ENCODE results near the gene FDXR. TPM values are rescaled to one million over a fixed set of nuclear protein-coding genes. Genes with fewer than 3 reads are reported as not detected.

Gene FDXR
- total RNA-seq, 1 experiment from 2014 or later: 29.7 TPM

DNA sequence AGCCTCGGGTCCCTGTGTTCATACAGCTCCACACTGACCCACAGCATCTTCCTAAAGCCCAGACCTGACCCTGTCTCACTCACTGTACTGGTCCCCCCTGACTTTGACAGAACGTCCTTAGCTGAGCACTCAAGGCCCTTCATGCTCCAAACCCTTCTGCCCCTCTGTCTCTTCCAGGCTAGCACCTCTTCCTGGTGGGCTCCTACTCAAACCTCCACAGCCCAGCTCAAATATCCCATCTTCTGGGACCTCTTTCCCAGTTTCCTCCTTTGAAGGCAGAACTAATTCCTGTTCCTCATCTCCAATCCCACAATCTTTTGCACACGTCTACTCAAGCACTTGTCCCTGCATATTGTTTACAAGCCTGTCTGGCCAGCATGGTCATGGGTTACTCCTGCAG is 21.9 kb downstream of the FDXR start:
- H3K27me3 Mint-ChIP-seq (ENCODE audit: insufficient read depth, unreplicated experiment): peaks cover 40% of the 10 kb centered on the region
- no peaks in the 10 kb centered on the region for H3K36me3 Mint-ChIP-seq (ENCODE audit: insufficient read depth, unreplicated experiment)
- H3K4me1 Mint-ChIP-seq (ENCODE audit: insufficient read depth, unreplicated experiment): no peaks in the 10 kb centered on the region
- no peaks in the 10 kb centered on the region for H3K9me3 Mint-ChIP-seq (ENCODE audit: unreplicated experiment)
- no peak overlapping the region for H3K4me3 Mint-ChIP-seq (ENCODE audit: unreplicated experiment)
- H3K27ac Mint-ChIP-seq (ENCODE audit: low read depth, unreplicated experiment): no peak overlapping the region
- TF ChIP-seq, protein P1, sequence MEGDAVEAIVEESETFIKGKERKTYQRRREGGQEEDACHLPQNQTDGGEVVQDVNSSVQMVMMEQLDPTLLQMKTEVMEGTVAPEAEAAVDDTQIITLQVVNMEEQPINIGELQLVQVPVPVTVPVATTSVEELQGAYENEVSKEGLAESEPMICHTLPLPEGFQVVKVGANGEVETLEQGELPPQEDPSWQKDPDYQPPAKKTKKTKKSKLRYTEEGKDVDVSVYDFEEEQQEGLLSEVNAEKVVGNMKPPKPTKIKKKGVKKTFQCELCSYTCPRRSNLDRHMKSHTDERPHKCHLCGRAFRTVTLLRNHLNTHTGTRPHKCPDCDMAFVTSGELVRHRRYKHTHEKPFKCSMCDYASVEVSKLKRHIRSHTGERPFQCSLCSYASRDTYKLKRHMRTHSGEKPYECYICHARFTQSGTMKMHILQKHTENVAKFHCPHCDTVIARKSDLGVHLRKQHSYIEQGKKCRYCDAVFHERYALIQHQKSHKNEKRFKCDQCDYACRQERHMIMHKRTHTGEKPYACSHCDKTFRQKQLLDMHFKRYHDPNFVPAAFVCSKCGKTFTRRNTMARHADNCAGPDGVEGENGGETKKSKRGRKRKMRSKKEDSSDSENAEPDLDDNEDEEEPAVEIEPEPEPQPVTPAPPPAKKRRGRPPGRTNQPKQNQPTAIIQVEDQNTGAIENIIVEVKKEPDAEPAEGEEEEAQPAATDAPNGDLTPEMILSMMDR (IDR thresholded peaks at IDR 0.05; ENCODE audit: unreplicated experiment): no peak
- ChIA-PET CTCF (interaction anchor here (1.0 kb wide), 1 partner anchor 11 kb away, joined by 4 read pairs; no protein-coding TSS in a partner anchor), POLR2A (interaction anchor here (0.6 to 0.8 kb wide), 2 partner anchors 10 to 614 kb away, joined by 3 read pairs; no protein-coding TSS in a partner anchor)
- intact Hi-C loops (cut with micrococcal nuclease): no loop called here
- no TSS peak for BruUV-seq (replicated peaks)
- no peak for DNase-seq (ENCODE audit: unreplicated experiment)

DNA sequence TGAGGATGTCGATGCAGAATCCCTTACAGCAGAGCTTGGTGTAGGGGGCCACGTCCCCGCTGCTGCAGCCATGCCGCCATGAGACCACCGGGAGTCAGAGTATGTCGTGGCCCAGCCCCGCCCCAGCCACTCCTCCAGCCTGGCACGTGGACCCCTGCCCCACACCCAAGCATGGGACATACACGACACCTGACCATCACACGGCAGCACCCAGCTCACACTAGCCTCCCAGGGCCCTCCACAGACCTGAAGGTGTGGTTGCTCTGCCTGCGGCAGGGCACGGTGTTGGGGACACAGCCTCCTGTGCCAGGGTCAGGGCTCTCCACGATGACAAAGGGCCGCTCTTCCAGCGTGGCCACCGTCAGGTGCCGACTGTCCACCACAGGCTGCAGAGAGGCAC is 22.5 kb downstream of the FDXR start:
- intact Hi-C loops (cut with micrococcal nuclease): no loop called here
- POLR2A ChIA-PET: interaction anchor here (0.7 to 0.8 kb wide), 2 partner anchors 10 to 103 kb away, joined by 3 read pairs; no protein-coding TSS in a partner anchor
- peaks cover 36% of the 10 kb centered on the region for H3K27me3 Mint-ChIP-seq (ENCODE audit: insufficient read depth, unreplicated experiment)
- H3K4me1 Mint-ChIP-seq (ENCODE audit: insufficient read depth, unreplicated experiment): no peaks in the 10 kb centered on the region
- H3K9me3 Mint-ChIP-seq (ENCODE audit: unreplicated experiment): no peaks in the 10 kb centered on the region
- no peak overlapping the region for H3K4me3 Mint-ChIP-seq (ENCODE audit: unreplicated experiment)
- no peak overlapping the region for H3K27ac Mint-ChIP-seq (ENCODE audit: low read depth, unreplicated experiment)
- DNase-seq (ENCODE audit: unreplicated experiment): no peak
- H3K36me3 Mint-ChIP-seq (ENCODE audit: insufficient read depth, unreplicated experiment): no peaks in the 10 kb centered on the region
- no TSS peak for BruUV-seq (replicated peaks)
- TF ChIP-seq, protein P1 (IDR thresholded peaks at IDR 0.05; ENCODE audit: unreplicated experiment): no peak
- CTCF ChIA-PET: interaction anchor here (0.5 to 1.0 kb wide), 2 partner anchors 12 to 188 kb away, joined by 3 to 4 read pairs; no protein-coding TSS in a partner anchor

DNA sequence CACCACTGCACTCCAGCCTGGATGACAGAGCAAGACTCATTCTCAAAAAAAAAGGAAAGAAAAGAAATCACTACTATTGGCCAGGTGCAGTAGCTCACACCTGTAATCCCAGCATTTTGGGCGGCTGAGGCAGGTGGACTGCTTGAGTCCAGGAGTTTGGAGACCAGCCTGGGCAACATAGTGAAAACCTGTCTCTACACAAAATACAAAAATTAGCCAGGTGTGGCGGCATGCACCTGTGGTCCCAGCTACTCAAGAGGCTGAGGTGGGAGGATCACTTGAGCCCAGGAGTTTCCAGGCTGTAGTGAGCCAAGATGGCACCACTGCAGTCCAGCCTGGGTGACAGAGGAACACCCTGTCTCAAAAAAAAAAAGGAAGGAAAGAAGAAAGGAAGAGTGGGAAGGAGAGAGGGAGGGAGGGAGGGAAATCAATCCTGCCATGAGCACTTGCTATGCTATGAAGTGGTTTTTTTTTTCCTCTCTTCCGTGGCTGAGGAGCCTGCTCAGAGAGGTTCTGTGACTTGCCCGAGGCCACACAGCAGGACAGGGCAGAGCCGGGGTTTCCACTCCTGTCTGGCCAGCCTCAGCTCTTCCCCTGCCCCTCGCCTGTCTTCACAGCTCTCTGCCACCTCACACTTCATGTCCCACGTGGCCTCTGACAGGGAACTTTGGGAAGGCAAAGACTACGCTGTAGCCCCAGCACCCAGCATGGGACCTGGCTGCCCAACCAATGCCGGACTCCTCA is 24.0 kb downstream of the FDXR start:
- no peaks in the 10 kb centered on the region for H3K4me1 Mint-ChIP-seq (ENCODE audit: insufficient read depth, unreplicated experiment)
- H3K27me3 Mint-ChIP-seq (ENCODE audit: insufficient read depth, unreplicated experiment): peaks cover 21% of the 10 kb centered on the region
- intact Hi-C loops (cut with micrococcal nuclease): no loop called here
- ChIA-PET CTCF (interaction anchor here (0.6 to 0.9 kb wide), 2 partner anchors 16 to 567 kb away, joined by 3 read pairs; no protein-coding TSS in a partner anchor), POLR2A (no interaction called here)
- TF ChIP-seq, protein P1 (IDR thresholded peaks at IDR 0.05; ENCODE audit: unreplicated experiment): no peak
- H3K27ac Mint-ChIP-seq (ENCODE audit: low read depth, unreplicated experiment): no peak overlapping the region
- DNase-seq (ENCODE audit: unreplicated experiment): no peak
- BruUV-seq (replicated peaks): no TSS peak
- no peak overlapping the region for H3K4me3 Mint-ChIP-seq (ENCODE audit: unreplicated experiment)
- no peaks in the 10 kb centered on the region for H3K36me3 Mint-ChIP-seq (ENCODE audit: insufficient read depth, unreplicated experiment)
- no peaks in the 10 kb centered on the region for H3K9me3 Mint-ChIP-seq (ENCODE audit: unreplicated experiment)

DNA sequence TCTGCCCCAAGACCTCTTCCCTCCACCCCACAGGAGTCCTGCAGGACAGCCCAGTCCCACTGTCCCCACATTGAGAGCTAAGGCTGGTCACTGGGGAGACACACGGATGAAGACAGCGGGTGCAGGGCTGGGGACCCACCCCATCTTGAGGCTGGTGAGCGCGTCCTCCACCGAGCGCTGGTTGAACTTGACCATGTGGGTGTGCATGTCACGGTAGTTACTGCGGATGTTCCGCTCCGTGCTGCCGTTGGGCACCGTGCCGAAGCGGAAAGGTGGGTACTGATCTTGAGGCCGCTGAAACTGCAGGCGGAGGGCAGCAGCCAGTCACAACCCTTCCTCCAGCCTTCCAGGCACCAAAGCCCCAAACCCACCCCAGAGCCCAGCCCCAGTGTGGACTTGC is 26.2 kb downstream of the FDXR start:
- H3K4me3 Mint-ChIP-seq (ENCODE audit: unreplicated experiment): no peak overlapping the region
- ChIA-PET CTCF (no interaction called here), POLR2A (interaction anchor here (0.6 kb wide), 1 partner anchor 28 kb away, joined by 3 read pairs; no protein-coding TSS in a partner anchor)
- no peaks in the 10 kb centered on the region for H3K4me1 Mint-ChIP-seq (ENCODE audit: insufficient read depth, unreplicated experiment)
- intact Hi-C loops (cut with micrococcal nuclease): no loop called here
- H3K27me3 Mint-ChIP-seq (ENCODE audit: insufficient read depth, unreplicated experiment): peaks cover 14% of the 10 kb centered on the region
- TF ChIP-seq, protein P1 (IDR thresholded peaks at IDR 0.05; ENCODE audit: unreplicated experiment): no peak
- no peaks in the 10 kb centered on the region for H3K9me3 Mint-ChIP-seq (ENCODE audit: unreplicated experiment)
- DNase-seq (ENCODE audit: unreplicated experiment): no peak
- no TSS peak for BruUV-seq (replicated peaks)
- no peaks in the 10 kb centered on the region for H3K36me3 Mint-ChIP-seq (ENCODE audit: insufficient read depth, unreplicated experiment)
- no peak overlapping the region for H3K27ac Mint-ChIP-seq (ENCODE audit: low read depth, unreplicated experiment)

All from MCF 10A (cell line).